HEK293 (cell line): Measurements from ENCODE around the gene S100P.

Experiments
- CTCF ChIA-PET: fragments of 350-600 bp; formaldehyde crosslinking; extraction: SDS; loops from one replicate; lab custom pipeline; 2021; ENCODE audit warnings: antibody characterized with exemption; lab: Yijun Ruan, JAX
- POLR2A ChIA-PET: fragments of 300-600 bp; formaldehyde crosslinking; extraction: SDS; loops from one replicate; lab custom pipeline; 2020; ENCODE audit warnings: antibody characterized with exemption, inconsistent platforms; lab: Yijun Ruan, JAX
- H3K27ac ChIP-seq: fragments of 200-500 bp; sonication (Bioruptor generic); 2 replicates; pipeline ENCODE4 v1.5.1; 2014; ENCODE audit warnings: low read depth, low read length, control low read depth, inconsistent platforms; ENCODE audit errors: extremely low read depth
- H3K36me3 ChIP-seq, 2 experiments: fragments of 200-500 bp in 1 of 2; sonication (Bioruptor generic) in 1 of 2; 1 replicate in 1 of 2; 2 replicates in 1 of 2; pipeline ENCODE4 v1.5.1; 2014 to 2017; ENCODE audit warnings: inconsistent platforms in 2 of 2, low read length in 2 of 2; ENCODE audit not compliant: control insufficient read depth in 2 of 2, insufficient read depth in 1 of 2
- H3K4me1 ChIP-seq: fragments of 200-500 bp; sonication (Bioruptor generic); 2 replicates; pipeline ENCODE4 v1.5.1; 2014; ENCODE audit warnings: mild to moderate bottlenecking, low read length, inconsistent platforms; ENCODE audit not compliant: control insufficient read depth, insufficient read depth
- H3K4me3 ChIP-seq: 2 replicates; pipeline ENCODE4 v1.5.1; 2011; ENCODE audit warnings: low read depth, mild to moderate bottlenecking, control low read depth, low read length, moderate library complexity
- H3K9me3 ChIP-seq: fragments of 200-500 bp; sonication (Bioruptor generic); 2 replicates; pipeline ENCODE4 v1.5.1; 2014; ENCODE audit warnings: low read depth, low read length, inconsistent platforms; ENCODE audit not compliant: control insufficient read depth, insufficient read depth
- HOXC10 ChIP-seq: sonication (generic); formaldehyde crosslinking; IDR thresholded peaks from 2 replicates; pipeline ENCODE4 v1.8.1; 2023; ENCODE audit warnings: mild to moderate bottlenecking, missing genetic modification reagents
- HOXD13 ChIP-seq: sonication (generic); formaldehyde crosslinking; IDR thresholded peaks from 2 replicates; pipeline ENCODE4 v1.8.0; 2022; ENCODE audit warnings: missing genetic modification reagents, borderline replicate concordance
- KLF1 ChIP-seq: fragments of 450-650 bp; formaldehyde crosslinking; IDR thresholded peaks from 2 replicates; pipeline ENCODE4 v1.5.1; 2016; ENCODE audit warnings: missing biosample characterization, missing genetic modification characterization
- KLF17 ChIP-seq: fragments of 450-650 bp; formaldehyde crosslinking; IDR thresholded peaks from 2 replicates; pipeline ENCODE4 v1.5.1; 2016; ENCODE audit warnings: missing biosample characterization, missing genetic modification characterization
- SCRT2 ChIP-seq: fragments of 450-650 bp; formaldehyde crosslinking; IDR thresholded peaks from 2 replicates; pipeline ENCODE4 v1.5.1; 2016; ENCODE audit warnings: missing biosample characterization, missing genetic modification characterization
- ZNF121 ChIP-seq: fragments of 450-650 bp; formaldehyde crosslinking; IDR thresholded peaks from 2 replicates; pipeline ENCODE4 v1.5.1; 2016; ENCODE audit warnings: missing biosample characterization, missing genetic modification characterization
- ZNF155 ChIP-seq: fragments of 450-650 bp; formaldehyde crosslinking; IDR thresholded peaks from 2 replicates; pipeline ENCODE4 v1.5.1; 2016; ENCODE audit warnings: missing biosample characterization, missing genetic modification characterization
- ZNF184 ChIP-seq: fragments of 450-650 bp; IDR thresholded peaks from 2 replicates; pipeline ENCODE4 v1.5.1; 2018; ENCODE audit warnings: missing biosample characterization, mild to moderate bottlenecking, missing genetic modification characterization
- ZNF366 ChIP-seq: fragments of 450-650 bp; formaldehyde crosslinking; conservative IDR thresholded peaks from 2 replicates; pipeline ENCODE4 v1.5.1; 2016; ENCODE audit warnings: missing biosample characterization, missing genetic modification characterization
- ZNF426 ChIP-seq: fragments of 450-650 bp; formaldehyde crosslinking; IDR thresholded peaks from 2 replicates; pipeline ENCODE4 v1.5.1; 2017; ENCODE audit warnings: missing biosample characterization, missing genetic modification characterization, mild to moderate bottlenecking, inconsistent platforms, moderate library complexity
- ZNF571 ChIP-seq: fragments of 450-650 bp; formaldehyde crosslinking; IDR thresholded peaks from 2 replicates; pipeline ENCODE4 v1.5.0; 2017; ENCODE audit warnings: missing biosample characterization, missing genetic modification characterization
- ZNF585B ChIP-seq: fragments of 450-650 bp; formaldehyde crosslinking; IDR thresholded peaks from 2 replicates; pipeline ENCODE4 v1.5.1; 2016; ENCODE audit warnings: missing biosample characterization, missing genetic modification characterization
- ZNF654 ChIP-seq: fragments of 450-650 bp; formaldehyde crosslinking; IDR thresholded peaks from 2 replicates; pipeline ENCODE4 v1.5.1; 2016; ENCODE audit warnings: low read depth, missing biosample characterization, missing genetic modification characterization
- ZNF837 ChIP-seq: fragments of 450-650 bp; formaldehyde crosslinking; IDR thresholded peaks from 2 replicates; pipeline ENCODE4 v1.5.1; 2016; ENCODE audit warnings: missing biosample characterization, missing genetic modification characterization
- TF ChIP-seq, protein P1 (sequence below): fragments of 450-650 bp; formaldehyde crosslinking; IDR thresholded peaks from 2 replicates; pipeline ENCODE4 v1.5.1; 2016; ENCODE audit warnings: missing biosample characterization, missing genetic modification characterization
- TF ChIP-seq, protein P2 (sequence below): fragments of 450-650 bp; formaldehyde crosslinking; IDR thresholded peaks from 2 replicates; pipeline ENCODE4 v1.5.1; 2017; ENCODE audit warnings: missing biosample characterization, missing genetic modification characterization
- TF ChIP-seq, protein P3 (sequence below): fragments of 450-650 bp; IDR thresholded peaks from 2 replicates; pipeline ENCODE4 v1.5.1; 2018; ENCODE audit warnings: missing biosample characterization, missing genetic modification characterization

The S100P gene

GRCh38 chr4:6693231-6694176 is at the start of gene S100P:
S100P (plus strand) TSS chr4:6693878; CDS start chr4:6693933, 55 bp downstream.
- peak; percentile 48; the same call in 1 of the 2 replicates for TF ChIP-seq KLF17 (tag by site-specific recombination)
- TF ChIP-seq, protein P1, sequence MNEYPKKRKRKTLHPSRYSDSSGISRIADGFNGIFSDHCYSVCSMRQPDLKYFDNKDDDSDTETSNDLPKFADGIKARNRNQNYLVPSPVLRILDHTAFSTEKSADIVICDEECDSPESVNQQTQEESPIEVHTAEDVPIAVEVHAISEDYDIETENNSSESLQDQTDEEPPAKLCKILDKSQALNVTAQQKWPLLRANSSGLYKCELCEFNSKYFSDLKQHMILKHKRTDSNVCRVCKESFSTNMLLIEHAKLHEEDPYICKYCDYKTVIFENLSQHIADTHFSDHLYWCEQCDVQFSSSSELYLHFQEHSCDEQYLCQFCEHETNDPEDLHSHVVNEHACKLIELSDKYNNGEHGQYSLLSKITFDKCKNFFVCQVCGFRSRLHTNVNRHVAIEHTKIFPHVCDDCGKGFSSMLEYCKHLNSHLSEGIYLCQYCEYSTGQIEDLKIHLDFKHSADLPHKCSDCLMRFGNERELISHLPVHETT (tag by site-specific recombination): no peak
- TF ChIP-seq KLF1: peak; percentile 97
- TF ChIP-seq HOXD13: peak; percentile 71; the same call in 1 of the 2 replicates
- TF ChIP-seq HOXC10 (CRISPR knock-in tag): no peak
- Histone ChIP-seq H3K36me3 (no peaks in the 10 kb centered on the region), H3K4me1 (no peaks in the 10 kb centered on the region), H3K27ac (no peak within 1 kb of the TSS), H3K4me3 (no peak within 1 kb of the TSS), H3K9me3 (no peaks in the 10 kb centered on the region)
- ChIA-PET POLR2A (no interaction called here), CTCF (no interaction called here)

DNA sequence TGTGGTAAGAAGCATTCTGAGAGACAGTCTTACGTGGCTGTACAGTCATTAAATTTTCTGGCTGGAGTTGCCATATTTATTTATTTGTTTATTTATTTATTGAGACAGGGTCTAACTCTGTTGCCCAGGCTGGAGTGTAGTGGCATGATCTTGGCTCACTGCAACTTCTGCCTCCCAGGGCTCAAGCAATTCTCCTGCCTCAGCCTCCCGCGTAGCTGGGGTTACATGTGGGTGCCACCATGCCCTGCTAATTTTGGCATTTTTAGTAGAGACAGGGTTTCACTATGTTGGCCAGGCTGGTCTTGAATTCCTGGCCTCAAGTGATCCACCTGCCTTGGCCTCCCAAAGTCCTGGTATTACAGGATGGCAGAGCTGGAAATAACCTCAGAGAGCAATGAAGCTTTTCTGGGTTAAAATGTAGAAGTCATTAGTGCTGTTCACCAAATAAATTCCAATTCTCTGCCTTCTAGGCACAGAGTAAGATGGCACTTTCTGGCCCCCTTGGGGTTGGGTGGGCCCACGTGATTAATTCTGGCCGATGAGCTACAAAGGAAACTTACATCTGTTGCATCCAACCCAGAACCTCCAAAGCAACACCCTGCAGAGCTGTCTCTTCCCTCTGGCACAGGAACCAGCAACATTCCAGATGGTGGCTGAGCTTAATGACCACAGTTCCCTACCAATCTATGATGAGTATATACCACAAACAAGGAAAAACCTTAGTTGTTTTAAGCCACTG is 48.7 kb upstream of the S100P start:
- TF ChIP-seq ZNF121 (tag by site-specific recombination) (peak; percentile 64), ZNF585B (tag by site-specific recombination) (no peak)
- Histone ChIP-seq H3K36me3 (peaks cover 0 to 26% of the 10 kb centered on the region in 2 experiments; a peak in 1 of 3 replicates), H3K4me1 (no peaks in the 10 kb centered on the region), H3K9me3 (no peaks in the 10 kb centered on the region), H3K4me3 (no peak overlapping the region), H3K27ac (no peak overlapping the region)
- ChIA-PET CTCF (no interaction called here), POLR2A (interaction anchor here (0.6 to 1.5 kb wide), 2 partner anchors 11 to 65 kb away, joined by 3 to 5 read pairs; partner anchors contain the start of gene MRFAP1L1)

DNA sequence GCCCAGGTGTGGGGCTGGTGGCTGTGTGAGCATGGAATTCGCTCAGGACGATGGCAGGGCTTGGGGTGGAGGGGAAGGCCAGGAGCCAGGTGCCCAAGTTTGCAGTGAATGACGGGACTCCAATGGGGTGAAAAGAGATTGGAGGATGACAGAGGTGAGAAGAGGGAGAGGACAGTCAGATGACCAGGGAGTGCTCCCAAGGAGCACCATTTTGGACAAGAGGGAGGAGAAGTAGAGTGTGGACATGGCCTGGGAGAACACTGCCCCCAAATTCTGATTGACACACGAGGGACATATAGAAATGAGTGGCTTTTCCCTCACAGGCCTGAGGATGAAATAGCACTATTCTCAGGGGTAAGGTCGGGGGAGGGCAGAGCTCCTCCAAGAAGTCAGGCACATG is 46.5 kb upstream of the S100P start:
- Histone ChIP-seq H3K4me1 (no peaks in the 10 kb centered on the region), H3K27ac (no peak overlapping the region), H3K36me3 (peaks cover 0 to 16% of the 10 kb centered on the region in 2 experiments; a peak in 1 of 3 replicates), H3K4me3 (no peak overlapping the region), H3K9me3 (no peaks in the 10 kb centered on the region)
- CTCF ChIA-PET: interaction anchor here (0.7 kb wide), 1 partner anchor 100 kb away, joined by 5 read pairs; no protein-coding TSS in a partner anchor
- POLR2A ChIA-PET: no interaction called here
- no peak for TF ChIP-seq ZNF654 (tag by site-specific recombination)
- no peak for TF ChIP-seq ZNF155 (tag by site-specific recombination)
- no peak for TF ChIP-seq KLF17 (tag by site-specific recombination)
- no peak for TF ChIP-seq ZNF426 (tag by site-specific recombination)
- TF ChIP-seq, protein P2, sequence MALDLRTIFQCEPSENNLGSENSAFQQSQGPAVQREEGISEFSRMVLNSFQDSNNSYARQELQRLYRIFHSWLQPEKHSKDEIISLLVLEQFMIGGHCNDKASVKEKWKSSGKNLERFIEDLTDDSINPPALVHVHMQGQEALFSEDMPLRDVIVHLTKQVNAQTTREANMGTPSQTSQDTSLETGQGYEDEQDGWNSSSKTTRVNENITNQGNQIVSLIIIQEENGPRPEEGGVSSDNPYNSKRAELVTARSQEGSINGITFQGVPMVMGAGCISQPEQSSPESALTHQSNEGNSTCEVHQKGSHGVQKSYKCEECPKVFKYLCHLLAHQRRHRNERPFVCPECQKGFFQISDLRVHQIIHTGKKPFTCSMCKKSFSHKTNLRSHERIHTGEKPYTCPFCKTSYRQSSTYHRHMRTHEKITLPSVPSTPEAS (tag by site-specific recombination): no peak
- no peak for TF ChIP-seq SCRT2 (tag by site-specific recombination)
- TF ChIP-seq ZNF837: no peak
- no peak for TF ChIP-seq ZNF366 (tag by site-specific recombination)
- no peak for TF ChIP-seq ZNF571 (tag by site-specific recombination)
- no peak for TF ChIP-seq ZNF585B (tag by site-specific recombination)
- TF ChIP-seq, protein P3, sequence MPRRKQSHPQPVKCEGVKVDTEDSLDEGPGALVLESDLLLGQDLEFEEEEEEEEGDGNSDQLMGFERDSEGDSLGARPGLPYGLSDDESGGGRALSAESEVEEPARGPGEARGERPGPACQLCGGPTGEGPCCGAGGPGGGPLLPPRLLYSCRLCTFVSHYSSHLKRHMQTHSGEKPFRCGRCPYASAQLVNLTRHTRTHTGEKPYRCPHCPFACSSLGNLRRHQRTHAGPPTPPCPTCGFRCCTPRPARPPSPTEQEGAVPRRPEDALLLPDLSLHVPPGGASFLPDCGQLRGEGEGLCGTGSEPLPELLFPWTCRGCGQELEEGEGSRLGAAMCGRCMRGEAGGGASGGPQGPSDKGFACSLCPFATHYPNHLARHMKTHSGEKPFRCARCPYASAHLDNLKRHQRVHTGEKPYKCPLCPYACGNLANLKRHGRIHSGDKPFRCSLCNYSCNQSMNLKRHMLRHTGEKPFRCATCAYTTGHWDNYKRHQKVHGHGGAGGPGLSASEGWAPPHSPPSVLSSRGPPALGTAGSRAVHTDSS (tag by site-specific recombination): no peak
- TF ChIP-seq ZNF184 (tag by site-specific recombination): no peak
